Activated naive CD4-positive, alpha-beta T cell treated with anti-CD3 and anti-CD28 coated beads for 36 hours (primary cell): Measurements from ENCODE around the gene ADAMTSL5. TPM values are rescaled to one million over a fixed set of nuclear protein-coding genes. Genes with fewer than 3 reads are reported as not detected.
A peak's percentile ranks its signal among the peaks of the same experiment; 100 is the strongest.

Experiments used
- CTCF ChIA-PET: fragments of 350-600 bp; sonication (Branson Sonifier 250); formaldehyde crosslinking; loops from one replicate; lab custom pipeline; 2021; ENCODE audit warnings: antibody characterized with exemption; lab: Charles Lee
- DNase-seq: peaks from one replicate; pipeline ENCODE4 v3.0.0-alpha.2; 2020
- H3K27ac Mint-ChIP-seq: one replicate; pipeline ENCODE4 v1.8.0; 2021; ENCODE audit warnings: mild to moderate bottlenecking, mixed read lengths
- H3K27me3 Mint-ChIP-seq: one replicate; pipeline ENCODE4 v1.8.0; 2021; ENCODE audit warnings: low read depth, mixed read lengths
- H3K36me3 Mint-ChIP-seq: one replicate; pipeline ENCODE4 v1.8.0; 2021; ENCODE audit warnings: low read depth, mixed read lengths
- H3K4me1 Mint-ChIP-seq: one replicate; pipeline ENCODE4 v1.8.0; 2021; ENCODE audit warnings: low read depth, mixed read lengths
- H3K4me3 Mint-ChIP-seq: one replicate; pipeline ENCODE4 v1.8.0; 2021; ENCODE audit warnings: mild to moderate bottlenecking, moderate library complexity, mixed read lengths
- H3K9me3 Mint-ChIP-seq: one replicate; pipeline ENCODE4 v1.8.0; 2021; ENCODE audit warnings: mixed read lengths
- intact Hi-C: fragments of 100-400 bp; cut with micrococcal nuclease; formaldehyde crosslinking; loops from one replicate; pipeline ENCODE4 v1.15.1; 2023
- total RNA-seq, 2 experiments: library from RNA; stranded (reverse); gene quantifications; one replicate each; pipeline ENCODE4 v1.2.3, GENCODE V29; 2021

Gene ADAMTSL5
- total RNA-seq, 2 experiments from 2014 or later, result 0.95 to 1.6 TPM

GRCh38 chr19:1468274-1468820 is 44.5 kb downstream of the ADAMTSL5 start:
- H3K27me3 Mint-ChIP-seq, result peaks cover 17% of the 10 kb centered on the region
- H3K27ac Mint-ChIP-seq, result no peak overlapping the region
- no peaks in the 10 kb centered on the region for H3K9me3 Mint-ChIP-seq
- no peak for DNase-seq
- H3K4me1 Mint-ChIP-seq, result peaks cover 17% of the 10 kb centered on the region
- intact Hi-C loops, result loop anchor here (5.0 kb wide), 1 partner anchor 289 kb away; no protein-coding TSS in a partner anchor
- CTCF ChIA-PET, result interaction anchor here (1.3 kb wide), 1 partner anchor 24 kb away, joined by 3 read pairs; no protein-coding TSS in a partner anchor
- no peaks in the 10 kb centered on the region for H3K36me3 Mint-ChIP-seq
- H3K4me3 Mint-ChIP-seq, result peak overlapping the region; percentile 36

GRCh38 chr19:1467490-1468273 is 45.1 kb downstream of the ADAMTSL5 start:
- H3K4me1 Mint-ChIP-seq, result peaks cover 14% of the 10 kb centered on the region
- H3K9me3 Mint-ChIP-seq, result no peaks in the 10 kb centered on the region
- no peak overlapping the region for H3K27ac Mint-ChIP-seq
- no peaks in the 10 kb centered on the region for H3K36me3 Mint-ChIP-seq
- peaks cover 17% of the 10 kb centered on the region for H3K27me3 Mint-ChIP-seq
- H3K4me3 Mint-ChIP-seq, result no peak overlapping the region
- no peak for DNase-seq
- CTCF ChIA-PET, result interaction anchor here (1.3 kb wide), 2 partner anchors 17 to 23 kb away, joined by 3 to 4 read pairs; no protein-coding TSS in a partner anchor
- intact Hi-C loops, result loop anchor here (5.0 kb wide), 1 partner anchor 290 kb away; no protein-coding TSS in a partner anchor

DNA sequence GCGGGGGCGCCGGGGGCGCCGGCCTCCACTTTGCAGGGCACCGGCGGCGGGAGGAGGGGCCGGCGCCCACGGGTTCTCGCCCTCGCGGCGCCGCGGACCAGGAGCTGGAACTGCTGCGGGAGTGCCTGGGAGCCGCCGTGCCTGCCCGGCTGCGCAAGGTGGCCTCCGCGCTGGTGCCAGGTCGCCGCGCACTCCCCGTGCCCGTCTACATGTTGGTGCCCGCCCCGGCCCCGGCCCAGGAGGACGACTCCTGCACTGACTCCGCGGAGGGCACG is 45.7 kb downstream of the ADAMTSL5 start:
- no peak overlapping the region for H3K4me3 Mint-ChIP-seq
- H3K9me3 Mint-ChIP-seq, result no peaks in the 10 kb centered on the region
- intact Hi-C loops, result loop anchor here (5.0 kb wide), 1 partner anchor 290 kb away; no protein-coding TSS in a partner anchor
- no peaks in the 10 kb centered on the region for H3K36me3 Mint-ChIP-seq
- H3K27ac Mint-ChIP-seq, result no peak overlapping the region
- H3K27me3 Mint-ChIP-seq, result peaks cover 17% of the 10 kb centered on the region
- DNase-seq, result no peak
- peaks cover 14% of the 10 kb centered on the region for H3K4me1 Mint-ChIP-seq
- CTCF ChIA-PET, result interaction anchor here (1.0 to 1.3 kb wide), 3 partner anchors 9 to 24 kb away, joined by 3 to 4 read pairs (median 4); partner anchors contain the start of gene REEP6

DNA sequence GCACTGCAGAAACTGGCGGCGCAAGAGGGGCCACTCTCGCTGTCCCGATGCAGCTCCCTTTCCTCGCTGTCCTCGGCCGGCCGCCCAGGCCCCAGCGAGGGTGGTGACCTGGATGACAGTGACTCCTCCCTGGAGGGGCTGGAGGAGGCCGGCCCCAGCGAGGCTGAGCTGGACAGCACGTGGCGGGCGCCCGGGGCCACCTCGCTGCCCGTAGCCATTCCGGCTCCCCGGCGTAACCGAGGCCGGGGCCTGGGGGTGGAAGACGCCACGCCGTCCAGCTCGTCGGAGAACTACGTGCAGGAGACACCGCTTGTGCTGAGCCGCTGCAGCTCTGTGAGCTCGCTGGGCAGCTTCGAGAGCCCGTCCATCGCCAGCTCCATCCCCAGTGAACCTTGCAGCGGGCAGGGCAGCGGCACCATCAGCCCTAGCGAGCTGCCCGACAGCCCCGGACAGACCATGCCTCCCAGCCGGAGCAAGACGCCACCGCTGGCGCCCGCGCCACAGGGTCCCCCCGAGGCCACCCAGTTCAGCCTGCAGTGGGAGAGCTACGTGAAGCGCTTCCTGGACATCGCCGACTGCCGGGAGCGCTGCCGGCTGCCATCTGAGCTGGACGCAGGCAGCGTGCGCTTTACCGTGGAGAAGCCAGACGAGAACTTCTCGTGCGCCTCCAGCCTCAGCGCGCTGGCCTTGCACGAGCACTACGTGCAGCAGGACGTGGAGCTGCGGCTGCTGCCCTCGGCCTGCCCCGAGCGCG is 46.2 kb downstream of the ADAMTSL5 start:
- intact Hi-C loops, result loop anchor here (5.0 kb wide), 1 partner anchor 291 kb away; no protein-coding TSS in a partner anchor
- Mint-ChIP-seq H3K27ac (no peak overlapping the region), H3K4me3 (no peak overlapping the region), H3K36me3 (no peaks in the 10 kb centered on the region), H3K4me1 (peaks cover 11% of the 10 kb centered on the region), H3K9me3 (no peaks in the 10 kb centered on the region), H3K27me3 (peaks cover 13% of the 10 kb centered on the region)
- DNase-seq, result no peak
- CTCF ChIA-PET, result interaction anchor here (0.6 to 1.8 kb wide), 6 partner anchors 9 to 48 kb away, joined by 3 to 4 read pairs (median 4); partner anchors contain the start of gene REEP6

DNA sequence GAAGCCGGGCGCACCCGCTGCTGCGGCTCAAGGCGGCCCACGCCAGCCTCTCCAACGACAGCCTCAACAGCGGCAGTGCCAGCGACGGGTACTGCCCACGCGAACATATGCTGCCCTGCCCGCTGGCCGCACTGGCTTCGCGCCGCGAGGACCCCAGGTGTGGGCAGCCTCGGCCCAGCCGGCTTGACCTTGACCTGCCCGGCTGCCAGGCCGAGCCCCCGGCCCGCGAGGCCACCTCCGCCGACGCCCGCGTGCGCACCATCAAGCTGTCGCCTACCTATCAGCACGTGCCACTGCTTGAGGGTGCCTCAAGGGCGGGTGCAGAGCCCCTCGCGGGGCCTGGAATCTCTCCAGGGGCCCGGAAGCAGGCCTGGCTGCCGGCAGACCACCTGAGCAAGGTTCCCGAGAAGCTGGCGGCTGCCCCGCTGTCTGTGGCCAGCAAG is 46.8 kb downstream of the ADAMTSL5 start:
- Mint-ChIP-seq H3K9me3 (no peaks in the 10 kb centered on the region), H3K27ac (no peak overlapping the region), H3K36me3 (no peaks in the 10 kb centered on the region), H3K27me3 (peaks cover 9% of the 10 kb centered on the region), H3K4me3 (no peak overlapping the region), H3K4me1 (peaks cover 5% of the 10 kb centered on the region)
- no peak for DNase-seq
- CTCF ChIA-PET, result interaction anchor here (0.8 to 1.8 kb wide), 6 partner anchors 8 to 69 kb away, joined by 3 to 4 read pairs (median 4); partner anchors contain the start of gene REEP6
- intact Hi-C loops, result loop anchor here (5.0 kb wide), 1 partner anchor 291 kb away; no protein-coding TSS in a partner anchor

- peaks cover 3% of the 10 kb centered on the region for H3K4me1 Mint-ChIP-seq
- CTCF ChIA-PET, result interaction anchor here (0.8 to 1.8 kb wide), 3 partner anchors 12 to 68 kb away, joined by 3 to 4 read pairs (median 3); no protein-coding TSS in a partner anchor
- no peaks in the 10 kb centered on the region for H3K9me3 Mint-ChIP-seq
- DNase-seq, result no peak
- H3K36me3 Mint-ChIP-seq, result no peaks in the 10 kb centered on the region
- no peak overlapping the region for H3K27ac Mint-ChIP-seq
- intact Hi-C loops, result loop anchor here (5.0 kb wide), 1 partner anchor 292 kb away; no protein-coding TSS in a partner anchor
- H3K27me3 Mint-ChIP-seq, result peaks cover 9% of the 10 kb centered on the region
- no peak overlapping the region for H3K4me3 Mint-ChIP-seq
These were observed 47.4 kb downstream of the ADAMTSL5 start for GRCh38 chr19:1465191-1466016.

GRCh38 chr19:1461862-1462261 is 51.0 kb downstream of the ADAMTSL5 start:
- Mint-ChIP-seq H3K4me3 (no peak overlapping the region), H3K9me3 (no peaks in the 10 kb centered on the region), H3K4me1 (peaks cover 6% of the 10 kb centered on the region), H3K27ac (no peak overlapping the region), H3K27me3 (peaks cover 13% of the 10 kb centered on the region), H3K36me3 (peaks cover 2% of the 10 kb centered on the region)
- intact Hi-C loops, result no loop called here
- DNase-seq, result no peak
- CTCF ChIA-PET, result no interaction called here

DNA sequence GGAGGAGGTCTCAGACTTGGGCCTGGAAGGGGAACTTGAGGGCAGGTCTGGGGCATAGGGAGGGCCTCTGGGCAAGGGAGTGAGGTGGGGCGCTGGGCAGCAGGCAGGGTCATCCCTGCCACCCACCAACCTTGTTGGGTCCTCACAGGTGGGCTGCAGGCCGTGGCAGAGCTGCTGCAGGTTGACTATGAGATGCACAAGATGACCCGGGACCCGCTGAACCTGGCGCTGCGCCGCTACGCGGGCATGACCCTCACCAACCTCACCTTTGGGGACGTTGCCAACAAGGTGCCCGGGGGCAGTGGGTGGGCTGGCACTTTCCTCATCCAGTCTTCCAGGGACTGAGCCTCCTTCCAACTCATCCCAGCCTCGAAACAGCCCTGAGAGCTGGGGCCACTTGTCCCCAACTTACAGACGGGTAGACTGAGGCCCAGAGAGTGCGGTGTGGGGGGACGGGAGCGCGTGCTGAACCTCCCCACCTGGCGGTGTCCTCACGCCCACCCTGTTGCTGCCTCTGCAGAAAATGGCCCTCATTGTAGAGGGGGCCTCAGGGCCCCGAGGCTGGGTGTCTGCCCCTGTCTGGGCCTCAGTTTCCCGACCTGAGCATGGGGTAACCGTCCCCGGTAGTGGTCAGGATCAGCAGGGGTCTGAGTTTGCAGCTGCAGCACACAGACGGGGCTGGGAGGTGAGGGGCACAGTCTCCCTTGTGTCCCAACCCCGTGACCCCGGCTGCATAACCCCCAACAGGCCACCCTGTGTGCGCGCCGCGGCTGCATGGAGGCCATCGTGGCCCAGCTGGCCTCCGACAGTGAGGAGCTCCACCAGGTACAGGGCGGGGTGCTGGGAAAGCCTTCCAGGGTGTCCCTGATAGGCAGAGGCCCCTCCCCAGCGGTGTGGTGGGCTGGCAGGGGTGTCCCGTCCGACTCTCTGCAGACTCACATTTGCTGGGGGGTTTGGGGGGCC is 52.5 kb downstream of the ADAMTSL5 start:
- intact Hi-C loops, result no loop called here
- H3K4me3 Mint-ChIP-seq, result no peak overlapping the region
- H3K4me1 Mint-ChIP-seq, result peaks cover 12% of the 10 kb centered on the region
- CTCF ChIA-PET, result no interaction called here
- H3K27ac Mint-ChIP-seq, result no peak overlapping the region
- peaks cover 2% of the 10 kb centered on the region for H3K36me3 Mint-ChIP-seq
- H3K27me3 Mint-ChIP-seq, result peaks cover 15% of the 10 kb centered on the region
- no peak for DNase-seq
- H3K9me3 Mint-ChIP-seq, result no peaks in the 10 kb centered on the region

DNA sequence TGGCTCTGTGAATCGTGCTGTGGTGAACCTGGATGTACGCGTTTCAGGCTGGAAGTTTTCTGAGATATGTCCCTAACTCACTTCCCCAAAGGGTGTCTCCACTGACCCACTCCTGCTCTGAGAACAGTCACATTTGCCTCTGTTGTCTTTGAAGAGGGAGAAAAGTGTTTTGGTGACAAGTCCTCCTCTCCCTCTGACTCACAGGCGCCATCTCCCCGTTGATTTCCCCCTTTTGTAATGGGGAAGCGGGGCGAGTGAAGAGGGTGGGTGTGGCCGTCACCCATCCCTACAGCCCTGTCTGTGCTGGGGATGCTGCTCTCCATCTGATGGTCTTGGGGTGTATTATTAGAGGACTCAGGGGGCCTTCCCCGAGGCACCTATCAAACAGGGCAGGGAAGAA is 53.3 kb downstream of the ADAMTSL5 start:
- Mint-ChIP-seq H3K27ac (no peak overlapping the region), H3K36me3 (peaks cover 2% of the 10 kb centered on the region), H3K4me1 (peaks cover 16% of the 10 kb centered on the region), H3K27me3 (peaks cover 17% of the 10 kb centered on the region), H3K4me3 (no peak overlapping the region), H3K9me3 (no peaks in the 10 kb centered on the region)
- CTCF ChIA-PET, result interaction anchor here (0.9 kb wide), 1 partner anchor 16 kb away, joined by 4 read pairs; no protein-coding TSS in a partner anchor
- intact Hi-C loops, result no loop called here
- no peak for DNase-seq

- Mint-ChIP-seq H3K36me3 (peaks cover 2% of the 10 kb centered on the region), H3K4me1 (peaks cover 17% of the 10 kb centered on the region), H3K27me3 (peaks cover 25% of the 10 kb centered on the region), H3K9me3 (no peaks in the 10 kb centered on the region), H3K27ac (no peak overlapping the region), H3K4me3 (no peak overlapping the region)
- DNase-seq, result no peak
- intact Hi-C loops, result no loop called here
- CTCF ChIA-PET, result interaction anchor here (0.6 to 1.1 kb wide), 2 partner anchors 9 to 1470 kb away, joined by 3 to 5 read pairs; no protein-coding TSS in a partner anchor
These were observed 54.9 kb downstream of the ADAMTSL5 start for GRCh38 chr19:1457892-1458291.
